Measurements from ENCODE around the gene RTN4RL2.

The RTN4RL2 gene

GRCh38 chr11:57482782-57483561, 22.6 kb downstream of the RTN4RL2 start:
- no peak for DNase-seq (ENCODE audit: extremely low read depth, low read depth)
- TF ChIP-seq CTCF (IDR thresholded peaks at IDR 0.05; ENCODE audit: low read depth, low read length), result peak; percentile 62

DNA sequence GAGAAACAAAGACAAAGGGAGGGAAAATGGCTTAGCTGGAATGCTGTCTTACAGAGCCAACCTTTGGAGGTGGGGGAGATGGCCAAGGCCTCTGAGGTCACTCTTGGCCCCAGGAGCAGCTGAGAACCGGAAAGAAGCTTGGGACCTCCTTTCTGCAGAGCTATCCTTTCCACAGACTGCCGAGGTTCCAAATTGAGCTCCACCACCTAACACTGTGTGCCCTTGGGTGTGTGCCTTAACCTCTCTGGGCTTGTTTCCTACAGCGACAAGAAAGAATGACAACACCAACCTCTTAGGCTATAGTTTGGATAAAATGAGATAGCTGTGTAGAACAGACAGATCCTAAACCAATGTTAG, 23.2 kb downstream of the RTN4RL2 start:
- no peak for TF ChIP-seq CTCF (IDR thresholded peaks at IDR 0.05; ENCODE audit: low read depth, low read length)
- DNase-seq (ENCODE audit: extremely low read depth, low read depth), result no peak

DNA sequence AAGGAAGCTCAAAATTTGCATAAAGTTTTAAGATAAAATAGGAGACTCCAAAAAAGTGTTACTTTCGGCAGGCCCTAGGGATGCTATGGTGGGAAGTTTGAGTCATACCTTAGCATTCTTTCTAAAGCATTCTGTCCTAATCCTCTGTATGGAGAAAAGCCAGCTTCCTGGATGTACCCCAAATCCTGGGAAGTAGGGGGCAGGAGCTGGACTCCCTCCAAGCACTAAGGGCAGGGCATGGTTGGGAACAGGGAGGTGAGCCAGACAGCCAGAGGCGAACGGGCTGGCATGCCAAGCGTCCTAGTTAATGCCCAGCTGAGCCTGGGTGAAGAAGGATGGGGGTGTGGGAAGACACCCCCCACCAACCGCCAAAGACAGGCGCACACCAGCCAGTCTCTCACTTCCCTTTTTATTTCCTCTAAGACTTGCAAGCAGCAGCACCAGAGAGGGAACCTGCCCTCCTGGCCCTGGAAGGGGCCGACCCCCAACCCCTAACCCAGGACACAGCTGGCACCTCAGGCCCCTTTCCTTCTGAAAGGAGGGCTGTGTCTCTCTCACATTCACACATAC, 23.9 kb downstream of the RTN4RL2 start:
- TF ChIP-seq CTCF (IDR thresholded peaks at IDR 0.05; ENCODE audit: low read depth, low read length), result no peak
- DNase-seq (ENCODE audit: extremely low read depth, low read depth), result no peak

- DNase-seq (ENCODE audit: extremely low read depth, low read depth), result no peak
- no peak for TF ChIP-seq CTCF (IDR thresholded peaks at IDR 0.05; ENCODE audit: low read depth, low read length)
These were observed 25.1 kb downstream of the RTN4RL2 start for GRCh38 chr11:57485217-57485990.

DNA sequence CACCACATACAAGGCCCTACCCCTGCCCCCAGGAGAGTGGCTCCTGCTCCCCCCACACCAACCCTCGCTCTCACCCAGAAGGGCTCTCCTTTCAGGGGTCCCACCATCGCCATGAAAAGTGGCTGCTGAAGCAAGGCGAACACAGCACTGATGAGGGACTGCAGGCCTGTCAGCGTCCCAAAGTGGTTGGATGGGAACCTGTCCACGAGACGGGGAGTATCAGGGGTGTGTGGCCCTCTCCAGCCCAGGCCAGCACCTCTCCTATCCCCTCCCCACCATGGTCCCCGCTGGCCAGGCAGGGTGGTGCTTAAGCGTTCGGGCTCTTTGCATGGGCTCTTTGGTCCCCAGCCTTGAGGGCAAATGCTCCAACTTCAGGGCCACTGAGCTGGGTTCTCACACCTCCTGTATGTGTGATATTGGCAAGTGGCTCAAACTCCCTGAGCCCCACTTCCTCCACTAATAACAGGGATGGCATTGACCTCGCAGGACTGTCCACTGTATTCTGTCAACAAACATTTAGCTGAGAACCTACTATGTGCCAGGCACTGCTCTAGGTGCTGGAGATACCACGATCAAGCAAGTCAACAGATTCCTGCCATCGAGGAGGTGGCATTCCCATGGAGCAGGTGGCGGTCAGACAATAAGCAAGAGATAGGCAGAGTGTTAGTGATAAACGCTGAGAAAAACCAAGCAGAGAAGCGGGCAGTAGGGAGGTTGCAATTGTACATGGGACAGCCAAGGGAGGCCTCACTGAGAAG, 26.9 kb downstream of the RTN4RL2 start:
- no peak for DNase-seq (ENCODE audit: extremely low read depth, low read depth)
- no peak for TF ChIP-seq CTCF (IDR thresholded peaks at IDR 0.05; ENCODE audit: low read depth, low read length)

- no peak for TF ChIP-seq CTCF (IDR thresholded peaks at IDR 0.05; ENCODE audit: low read depth, low read length)
- no peak for DNase-seq (ENCODE audit: extremely low read depth, low read depth)
These were observed 27.8 kb downstream of the RTN4RL2 start for GRCh38 chr11:57487920-57488659.
